Ureter (tissue), 1 donor: Measurements from ENCODE around the gene PARVA. TPM values are rescaled to one million over a fixed set of nuclear protein-coding genes. Genes with fewer than 3 reads are reported as not detected.

Experiments
- DNase-seq: peaks from one replicate; pipeline ENCODE4 v3.0.0-alpha.2; 2020; ENCODE audit warnings: low spot score
- total RNA-seq: library from RNA; stranded (reverse); gene quantifications from one replicate; pipeline ENCODE4 v1.2.4, GENCODE V29; 2023
- donor health status: DM: yes; HTN: yes; CAD: no.

Gene PARVA
- total RNA-seq, 1 donor from 2014 or later, result 101 TPM

DNA sequence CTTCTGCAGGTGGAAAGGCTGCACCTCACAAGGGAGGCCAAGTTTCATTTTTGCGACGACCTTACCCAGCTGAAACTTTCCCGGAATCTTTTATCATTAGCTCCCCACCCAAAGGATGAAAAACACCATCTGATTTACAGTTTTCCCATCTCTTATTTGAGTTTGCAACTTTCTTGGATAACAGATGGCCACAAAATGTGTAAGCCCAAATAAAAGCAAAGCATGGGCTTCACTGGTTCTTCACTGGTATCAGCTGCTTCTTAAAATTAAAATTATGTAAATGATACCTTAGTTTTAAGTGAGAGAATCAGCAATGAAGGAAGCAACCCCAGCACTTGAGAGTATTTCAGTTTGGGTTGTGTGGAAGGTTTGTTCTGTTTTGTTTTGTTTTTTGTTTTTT, 55.8 kb downstream of the PARVA start:
- no peak for DNase-seq

DNA sequence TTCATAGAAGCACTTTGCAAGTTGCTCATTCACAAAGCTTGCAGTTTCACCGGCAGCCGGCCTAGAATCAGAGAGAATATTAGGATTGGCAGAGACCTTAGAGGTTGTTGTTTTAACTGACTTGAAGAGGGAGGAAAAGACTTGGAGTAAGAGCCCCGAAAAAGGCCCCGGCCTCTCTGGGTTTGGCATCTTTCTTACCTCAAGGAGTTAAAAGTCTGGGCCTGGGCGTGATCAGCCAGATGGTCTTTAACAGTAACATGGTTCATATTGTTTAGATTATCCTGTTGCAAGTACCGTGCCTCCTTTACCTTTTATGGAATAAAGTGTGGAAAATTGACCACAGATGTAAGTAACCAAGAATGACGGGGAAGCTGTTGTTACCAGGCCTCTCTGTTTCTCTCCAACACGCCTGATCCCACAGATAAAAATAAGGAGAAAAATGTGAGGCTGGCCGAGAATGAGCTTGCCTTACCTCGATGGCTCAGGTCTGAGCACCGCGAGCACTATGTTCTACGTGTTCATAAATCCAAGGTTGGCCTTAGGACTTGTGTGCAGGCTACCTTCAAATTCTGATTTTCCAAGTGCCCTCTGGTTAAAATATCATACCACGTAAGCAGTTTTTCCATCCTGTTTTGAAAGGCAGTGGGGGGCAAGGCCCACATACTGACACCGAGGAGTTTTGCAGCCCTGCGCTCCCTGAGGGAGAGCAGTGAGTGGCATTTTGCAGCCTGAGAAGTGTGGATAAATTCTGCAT, 56.4 kb downstream of the PARVA start:
- DNase-seq, result no peak

DNA sequence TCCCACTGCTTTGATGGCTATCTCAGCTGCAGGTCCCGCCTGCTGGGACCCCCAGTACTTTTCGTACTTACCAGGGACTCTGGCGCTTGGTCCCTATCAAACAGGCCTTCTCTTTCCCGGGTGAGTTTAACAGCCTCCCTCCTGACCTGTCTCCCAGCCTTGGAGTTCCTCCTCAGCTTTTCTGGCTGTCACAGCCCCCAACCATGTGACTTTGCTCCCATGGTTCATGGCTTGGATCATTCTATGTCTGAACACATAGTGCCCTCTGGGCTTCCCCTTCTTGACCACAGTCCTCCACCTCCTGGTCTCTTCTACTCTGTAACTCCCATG, 56.9 kb downstream of the PARVA start:
- DNase-seq, result no peak

DNA sequence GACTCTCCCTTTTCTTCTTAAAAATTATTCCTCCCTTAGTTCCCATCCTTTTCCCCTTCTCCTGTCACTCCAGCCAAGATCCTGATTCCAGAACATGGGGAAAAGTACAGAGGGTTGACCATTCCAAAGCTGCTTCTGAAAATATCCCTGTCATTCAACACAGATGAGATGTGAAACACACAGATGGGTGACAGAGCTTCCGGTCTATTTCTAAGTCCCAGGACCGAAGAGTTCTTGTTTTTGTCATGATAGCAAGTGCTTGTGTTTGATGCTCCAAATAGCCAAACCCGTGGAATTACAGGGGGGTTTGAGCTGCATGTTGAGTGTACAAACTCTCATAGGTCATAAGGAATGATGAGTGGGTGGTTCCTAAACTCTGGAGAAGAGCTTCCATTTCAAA, 57.9 kb downstream of the PARVA start:
- DNase-seq, result no peak

DNA sequence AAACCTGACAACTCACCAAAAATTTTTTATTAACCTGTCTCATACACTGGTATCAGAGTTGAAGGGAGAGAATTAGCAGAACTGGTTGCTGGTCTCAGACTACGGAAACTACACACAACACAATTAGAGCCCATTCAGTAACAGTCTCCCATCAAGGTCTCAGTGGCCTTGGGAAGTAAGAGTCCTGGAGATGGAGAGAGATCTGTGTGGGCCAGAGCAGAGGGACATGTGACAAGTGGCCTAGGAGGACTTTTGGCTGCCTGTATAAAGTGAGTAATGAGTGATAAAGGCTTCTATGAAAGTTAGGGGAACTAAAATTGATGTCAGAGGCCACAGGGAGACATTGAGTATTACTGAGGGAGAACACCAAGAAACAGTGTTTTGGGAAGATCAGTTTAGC, 58.9 kb downstream of the PARVA start:
- no peak for DNase-seq

DNA sequence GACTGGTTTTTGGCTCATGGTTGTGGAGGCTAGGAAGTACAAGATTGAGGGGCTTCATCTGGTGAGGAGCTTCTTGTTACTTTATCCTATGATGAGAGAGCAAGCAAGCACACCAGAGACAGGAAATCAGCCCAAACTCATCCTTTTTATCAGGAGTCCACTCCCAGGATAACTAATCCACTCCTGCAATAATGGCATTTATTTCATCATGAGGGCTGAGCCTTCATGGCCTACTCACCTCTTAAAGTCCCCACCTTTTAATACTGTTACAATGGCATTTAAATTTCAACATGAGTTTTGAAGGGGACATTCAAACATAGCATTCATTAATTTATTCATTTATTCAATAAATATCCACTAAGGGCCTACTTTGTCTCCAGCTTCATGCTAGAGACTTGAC, 60.9 kb downstream of the PARVA start:
- DNase-seq, result no peak

DNA sequence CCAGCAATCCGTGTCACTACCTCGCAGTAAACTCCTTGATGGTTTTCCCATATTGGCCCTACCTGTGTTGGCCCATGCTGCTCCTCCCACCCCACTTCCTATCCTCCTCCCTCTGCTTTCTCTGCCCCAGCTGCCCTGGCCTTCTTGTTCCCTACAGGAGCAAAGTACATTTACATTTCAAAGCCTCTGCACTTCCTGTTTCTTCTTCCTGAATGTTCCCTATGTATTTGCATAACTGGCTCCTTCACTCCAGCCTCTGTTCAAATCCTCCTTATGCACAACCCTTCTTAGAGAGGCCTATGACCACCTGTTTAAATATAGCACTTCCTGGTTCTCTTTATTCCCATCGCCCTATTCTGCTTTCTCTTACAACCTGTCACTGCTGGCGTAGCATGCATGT, 62.2 kb downstream of the PARVA start:
- DNase-seq, result no peak

DNA sequence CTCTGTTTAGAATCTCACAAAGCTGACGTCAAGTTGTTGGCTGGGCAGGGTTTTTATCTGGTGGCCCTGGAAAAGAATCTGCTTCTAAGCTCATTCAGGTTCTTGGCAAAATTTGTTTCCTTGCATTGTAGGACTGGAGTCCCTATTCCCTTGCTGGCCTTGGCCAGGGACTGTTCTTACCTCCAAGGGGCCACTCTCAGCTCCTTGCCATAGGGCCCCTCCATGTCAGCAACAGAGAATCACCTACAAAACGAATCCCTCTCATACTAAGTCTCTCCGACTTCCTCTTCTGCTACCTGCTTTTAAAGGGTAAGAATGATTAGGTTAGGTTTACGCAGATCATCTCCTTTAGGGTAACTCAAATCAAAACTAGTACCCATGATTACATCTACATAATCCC, 63.2 kb downstream of the PARVA start:
- no peak for DNase-seq

DNA sequence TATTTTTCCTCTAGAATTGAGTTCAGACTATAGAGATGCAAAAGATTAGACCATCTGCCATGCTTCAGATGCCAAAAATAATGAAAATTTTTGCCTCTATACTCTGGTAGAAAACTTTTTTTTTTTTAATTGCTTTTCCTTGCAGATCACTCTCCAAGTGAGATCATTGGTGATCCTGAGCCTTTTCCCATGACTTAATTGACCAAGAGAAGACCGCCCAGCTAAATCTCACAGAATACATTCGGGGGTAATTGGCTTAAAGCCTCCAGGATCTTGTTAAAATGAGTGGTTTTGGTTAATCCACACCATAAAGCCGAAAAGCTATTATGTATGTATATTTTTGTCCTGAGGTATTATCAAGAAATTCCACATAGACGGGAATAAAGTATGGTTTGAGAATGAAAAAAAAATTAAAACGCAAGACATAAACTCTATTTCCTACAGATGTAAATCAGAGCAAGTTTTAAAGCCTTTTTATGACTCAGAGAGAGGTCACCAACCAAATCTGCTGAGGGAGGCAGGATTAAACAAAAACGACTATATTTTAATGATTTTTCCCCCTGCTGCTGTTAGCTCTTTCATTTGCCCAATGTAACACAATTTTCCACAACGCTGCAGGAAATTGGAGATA, 64.0 kb downstream of the PARVA start:
- DNase-seq, result no peak

DNA sequence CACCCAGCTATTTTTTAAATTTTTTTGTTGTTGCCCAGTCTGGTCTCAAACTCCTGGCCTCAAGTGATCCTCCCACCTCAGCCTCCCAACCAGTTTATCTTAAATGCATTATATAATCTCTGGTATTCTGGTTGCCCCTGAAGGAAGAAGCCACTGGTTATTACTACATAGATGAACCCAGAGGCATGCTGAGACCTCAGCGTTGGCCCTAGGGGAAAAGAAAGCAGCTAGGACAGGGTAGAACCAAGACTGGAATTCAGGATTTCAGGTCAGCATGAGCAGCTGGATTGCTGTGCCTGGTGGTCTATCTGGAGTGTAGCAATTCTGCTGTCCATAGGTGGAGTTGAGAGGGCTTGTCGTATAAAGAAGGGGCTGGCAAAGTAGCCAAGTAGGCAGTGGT, 67.2 kb downstream of the PARVA start:
- DNase-seq, result no peak

DNA sequence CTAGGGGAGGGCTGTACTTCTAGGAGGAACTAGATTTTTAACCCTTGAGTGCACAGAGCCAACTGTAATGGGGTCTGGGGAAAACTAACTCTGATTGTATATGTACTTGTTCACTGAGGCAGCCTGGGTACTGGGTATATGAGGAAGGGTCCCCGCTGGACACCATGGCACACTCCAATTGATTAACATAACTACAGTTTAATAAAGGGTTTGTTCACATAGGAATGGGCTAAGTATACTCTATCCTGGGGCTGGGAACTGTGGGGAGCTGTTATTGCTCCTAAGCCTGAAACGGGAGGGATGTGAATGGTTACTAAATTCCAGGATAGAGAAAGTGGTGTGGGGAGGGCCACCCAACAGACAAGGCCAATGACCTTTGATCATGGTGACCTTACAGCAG, 67.6 kb downstream of the PARVA start:
- DNase-seq, result no peak

DNA sequence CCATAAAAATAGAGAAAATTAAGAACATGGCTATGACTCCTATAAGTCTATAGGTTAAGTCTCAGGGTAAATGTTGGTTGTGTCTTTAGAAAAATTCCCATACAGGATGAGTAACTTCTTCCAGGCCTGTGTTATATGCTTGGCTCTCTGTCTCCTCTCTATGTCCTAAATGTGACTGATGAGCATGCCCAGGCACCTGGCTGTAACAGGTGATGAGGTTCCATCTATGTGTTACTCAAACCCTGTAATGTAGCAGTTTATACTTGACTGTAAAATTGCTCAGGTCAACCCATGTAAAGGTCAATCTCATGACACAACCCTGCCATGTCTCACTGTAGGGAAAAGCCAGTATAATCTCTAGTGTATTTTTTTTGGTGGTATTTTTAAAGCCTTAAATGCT, 69.5 kb downstream of the PARVA start:
- DNase-seq, result no peak

DNA sequence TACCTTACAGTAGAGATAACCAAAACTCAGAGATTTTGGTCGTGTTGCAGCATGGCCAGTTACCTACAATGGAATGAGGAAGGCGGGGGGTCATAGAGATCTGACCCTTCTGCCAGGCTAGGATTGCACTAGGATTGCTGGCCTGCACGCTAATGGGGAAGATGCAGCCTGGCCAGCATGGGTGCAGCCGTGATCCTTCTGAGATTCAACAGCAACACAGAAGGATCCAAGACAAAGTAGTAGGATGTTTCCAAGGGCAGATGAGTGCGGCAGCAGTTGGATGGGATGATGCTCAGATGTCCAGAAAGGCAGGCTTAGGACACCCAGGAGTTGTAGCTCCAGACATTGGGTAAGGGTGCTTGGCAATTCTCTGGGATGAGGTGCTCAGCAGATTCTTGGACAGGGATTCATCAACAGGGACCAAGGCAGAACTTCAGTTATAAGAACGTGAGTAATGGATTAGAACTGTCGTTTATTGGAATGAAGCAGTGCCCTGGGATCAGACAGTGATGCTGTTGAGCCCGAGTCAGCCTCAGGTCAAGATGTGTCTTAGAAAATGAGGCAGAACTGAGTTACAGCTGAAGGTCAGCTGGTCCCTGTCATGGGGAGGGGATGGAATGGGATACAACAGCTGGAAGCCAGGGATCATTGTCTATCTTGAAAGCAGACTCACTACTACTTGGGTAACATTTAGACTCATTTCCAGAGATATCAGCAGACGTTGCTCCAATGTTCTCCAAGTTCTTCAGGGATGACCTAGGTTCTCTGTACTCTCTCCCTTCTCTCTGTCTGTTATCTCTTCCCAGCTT, 71.0 kb downstream of the PARVA start:
- DNase-seq, result no peak

DNA sequence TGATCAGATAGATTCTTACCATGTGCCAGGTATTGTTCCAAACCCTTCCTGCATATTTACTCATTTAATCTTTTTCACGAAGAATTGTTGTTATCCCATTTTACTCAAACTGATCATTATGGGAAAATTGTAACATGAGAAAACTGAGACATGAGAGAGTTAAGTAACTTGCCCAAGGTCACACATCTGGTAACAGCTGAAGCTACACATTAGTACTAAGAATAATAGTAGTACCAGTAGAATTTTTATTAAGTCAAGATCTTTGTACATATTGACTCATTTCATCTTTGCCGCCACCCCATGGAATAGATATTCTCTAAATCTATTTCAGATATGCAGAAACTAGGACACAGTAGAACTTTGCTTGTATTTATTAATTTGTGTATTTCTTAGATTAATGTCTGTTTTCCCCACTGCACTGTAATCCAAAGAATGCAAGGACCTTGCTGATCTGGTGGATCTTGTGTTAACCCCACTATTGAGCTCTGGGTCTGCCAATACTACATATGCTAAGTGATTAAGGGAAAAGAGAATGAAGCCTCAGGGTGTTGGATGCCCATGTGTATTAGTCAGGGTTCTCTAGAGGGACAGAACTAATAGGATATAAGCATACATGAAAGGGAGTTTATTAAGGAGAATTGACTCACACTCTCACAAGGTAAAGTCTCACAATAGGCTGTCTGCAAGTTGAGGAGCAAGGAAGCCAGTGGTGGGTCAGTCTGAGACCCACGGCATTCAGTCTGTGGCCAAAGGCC, 72.8 kb downstream of the PARVA start:
- DNase-seq, result no peak

DNA sequence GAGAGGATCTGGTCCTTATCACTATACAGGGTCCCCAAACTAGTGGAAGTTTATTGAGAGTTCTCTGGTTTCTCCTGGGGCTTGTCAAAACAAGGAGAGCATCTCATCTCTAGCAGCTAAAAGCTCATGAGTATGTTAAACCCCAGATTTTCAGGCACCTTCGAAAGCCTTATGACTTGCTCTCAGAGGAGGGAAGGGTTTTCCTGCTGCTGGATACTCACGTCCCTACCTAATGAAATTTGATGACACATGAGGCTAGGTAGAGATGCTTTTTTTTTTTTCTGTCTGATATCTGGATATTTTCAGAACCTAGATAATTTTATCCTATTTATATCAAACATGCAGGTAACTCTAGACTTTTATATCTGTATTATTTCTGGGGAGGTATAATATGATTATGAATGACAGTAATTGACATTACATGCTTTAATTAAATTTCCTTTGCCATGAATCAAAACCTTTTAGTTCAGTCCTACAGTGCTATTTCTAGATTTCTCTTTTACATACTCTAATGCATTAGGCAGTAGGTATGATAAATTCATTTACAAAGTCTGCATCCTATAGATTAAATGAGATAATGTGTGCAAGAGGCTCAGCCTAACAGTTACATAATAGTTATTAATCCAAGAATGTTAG, 73.9 kb downstream of the PARVA start:
- DNase-seq, result no peak

DNA sequence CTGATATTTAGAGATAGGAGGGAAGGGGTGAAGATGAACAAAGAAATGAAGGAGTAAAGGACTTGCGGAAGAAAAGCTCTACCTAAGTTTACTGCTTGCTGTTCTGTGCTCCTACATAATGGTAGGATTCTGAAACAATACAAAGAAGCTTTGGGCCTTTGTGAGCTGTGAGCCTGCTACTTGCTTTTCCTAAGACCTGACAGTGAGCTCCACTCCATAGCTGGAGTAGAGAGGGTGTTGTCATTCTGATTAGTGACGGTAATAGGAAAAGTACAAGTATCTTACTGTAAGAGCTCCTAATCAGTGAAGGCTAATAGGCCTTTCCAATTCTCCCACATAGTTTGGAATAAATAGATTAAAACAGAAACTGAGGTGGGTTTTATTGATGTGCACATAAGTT, 75.9 kb downstream of the PARVA start:
- no peak for DNase-seq

DNA sequence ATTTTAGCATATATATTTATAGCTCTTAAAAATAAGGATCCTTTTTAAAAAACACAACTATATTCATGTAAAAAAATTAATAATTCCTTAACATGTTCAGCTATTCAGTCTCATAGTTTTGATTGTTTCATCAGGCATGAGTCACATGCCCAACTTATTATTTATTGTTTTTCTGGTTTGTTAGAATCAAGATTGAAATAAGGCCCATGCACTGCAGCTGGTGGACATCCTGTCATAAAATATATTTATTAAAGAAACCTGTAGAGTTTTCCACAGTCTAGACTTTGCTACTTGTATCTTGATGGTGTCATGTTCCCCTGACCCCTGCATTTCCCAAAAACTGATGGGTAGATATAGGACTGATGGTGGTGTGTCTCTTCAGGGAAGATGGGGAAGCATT, 77.4 kb downstream of the PARVA start:
- no peak for DNase-seq

DNA sequence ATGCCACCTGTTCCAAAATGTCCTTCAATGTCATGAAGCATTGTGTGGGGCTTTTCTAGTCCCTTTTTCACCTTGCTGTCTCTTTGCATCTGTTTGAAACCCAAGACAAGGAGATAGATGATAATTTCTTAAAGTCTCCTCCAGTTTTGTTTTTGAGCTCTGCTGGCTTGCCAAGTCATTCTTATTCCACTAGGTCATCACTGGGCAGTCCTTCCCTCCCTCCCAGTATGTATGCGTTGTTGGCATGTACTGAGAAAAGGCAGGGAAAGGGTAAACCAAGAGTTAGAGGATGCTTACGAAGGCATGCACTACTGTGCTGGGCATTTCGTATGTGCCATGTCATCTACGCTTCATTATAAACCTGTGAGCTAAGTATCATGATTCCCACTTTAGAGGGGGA, 78.6 kb downstream of the PARVA start:
- DNase-seq, result no peak

DNA sequence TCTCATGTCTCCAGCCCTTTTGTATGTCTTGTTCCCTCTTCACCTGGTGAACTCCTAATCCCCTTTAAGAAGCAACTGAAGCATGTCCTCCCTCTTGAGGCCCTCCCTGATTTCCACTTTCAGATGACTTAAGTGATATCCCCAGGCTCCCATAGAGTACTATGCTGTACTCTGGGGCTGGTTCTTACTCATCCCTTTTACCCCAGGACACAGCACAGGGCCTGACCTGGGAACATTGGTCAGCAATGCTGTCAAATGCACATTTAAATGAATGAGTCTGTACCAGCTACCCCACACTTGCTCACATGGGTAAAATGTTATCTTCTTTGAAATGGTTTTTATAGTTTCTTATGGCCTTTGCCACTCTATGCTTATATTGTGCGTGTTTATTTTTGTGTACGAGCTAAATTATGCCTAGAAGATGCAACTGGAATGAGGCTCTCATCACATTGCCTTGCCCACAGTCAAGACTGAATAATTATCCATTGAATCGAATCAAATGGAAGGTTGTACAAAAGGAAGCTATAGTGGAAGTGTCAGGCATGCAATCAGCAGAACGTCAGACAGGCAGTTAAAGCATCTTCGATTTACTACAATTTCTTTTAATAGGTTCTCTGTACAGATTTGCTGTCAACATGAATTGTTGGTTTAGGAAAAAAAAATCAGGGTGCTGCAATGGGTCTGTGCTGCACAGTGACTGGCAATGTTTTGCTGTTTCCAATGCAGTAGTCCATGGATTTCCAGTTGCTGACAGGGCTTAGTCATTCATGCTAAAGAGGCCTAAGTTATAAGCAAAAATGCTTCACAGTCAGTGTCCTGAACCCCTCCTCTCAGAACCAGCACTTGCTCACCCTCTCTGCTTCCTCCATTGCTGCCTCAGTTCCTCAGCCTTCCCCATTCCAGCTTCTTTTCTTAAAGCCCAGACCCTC, 79.5 kb downstream of the PARVA start:
- no peak for DNase-seq

DNA sequence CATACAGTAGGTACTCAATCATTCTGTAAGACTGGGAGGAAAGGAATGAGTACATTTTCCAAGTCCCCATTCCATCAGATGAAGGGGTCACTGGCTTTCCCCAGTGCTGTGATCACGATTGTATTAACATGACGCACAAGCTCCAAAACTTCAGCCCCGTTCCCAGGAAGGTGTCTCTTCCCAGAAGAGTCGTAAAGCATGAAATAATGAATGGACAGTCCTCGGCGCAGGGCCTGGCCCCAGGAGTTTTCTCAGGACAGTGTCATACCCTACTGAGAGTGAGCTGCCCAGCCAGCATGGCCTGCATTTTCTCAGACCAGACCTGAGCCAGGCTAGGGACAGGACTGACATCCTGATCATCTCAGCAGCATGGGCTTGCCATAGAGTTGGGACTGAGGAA, 80.7 kb downstream of the PARVA start:
- DNase-seq, result no peak

DNA sequence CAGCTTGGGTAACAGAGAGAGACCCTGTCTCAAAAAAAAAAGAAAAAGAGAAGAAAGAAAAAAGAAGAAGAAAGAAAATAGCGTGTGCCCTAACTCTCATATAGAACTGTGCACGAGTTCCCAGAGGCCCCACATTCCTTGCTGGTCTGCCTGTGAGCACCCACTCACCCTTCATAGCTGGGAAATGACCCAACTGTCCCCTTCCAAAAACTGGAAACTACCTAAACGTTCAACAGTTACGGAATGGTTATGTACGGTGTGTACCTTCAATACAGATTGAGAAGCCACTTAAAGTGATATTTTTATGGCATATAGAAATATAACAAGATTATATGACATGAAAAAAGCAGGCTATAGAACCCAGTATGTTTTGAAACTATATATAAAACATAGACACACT, 82.0 kb downstream of the PARVA start:
- no peak for DNase-seq
